HG03039 (cell line): ENCODE data around the gene RPL4.
"Not testable (repeated sequence)": the region's sequence is repeated elsewhere in the genome, so short reads cannot be mapped to it uniquely, and the experiment has no call there.

Experiments
- ATAC-seq: cut with Tn5 transposase; IDR thresholded peaks from one replicate; pipeline ENCODE4 v1.9.1; 2021; ENCODE audit warnings: mild to moderate bottlenecking, moderate library complexity; ENCODE audit not compliant: unreplicated experiment

Gene RPL4

GRCh38 chr15:66491846-66492245 is 12.8 kb downstream of the RPL4 start:
- ATAC-seq, result no peak

GRCh38 chr15:66489179-66489791 is 15.4 kb downstream of the RPL4 start:
- no peak for ATAC-seq

- no peak for ATAC-seq
Measured at GRCh38 chr15:66488525-66488924, 16.1 kb downstream of the RPL4 start.

- no peak for ATAC-seq
Measured at GRCh38 chr15:66486887-66487286, 17.8 kb downstream of the RPL4 start.

- no peak for ATAC-seq
Measured at GRCh38 chr15:66484539-66485112, 20.0 kb downstream of the RPL4 start.

- no peak for ATAC-seq
Measured at GRCh38 chr15:66483131-66483566, 21.5 kb downstream of the RPL4 start.

GRCh38 chr15:66482539-66482938 is 22.1 kb downstream of the RPL4 start:
- ATAC-seq, result no peak

GRCh38 chr15:66481107-66481856 is 23.4 kb downstream of the RPL4 start:
- ATAC-seq, result no peak

GRCh38 chr15:66480267-66480666 is 24.4 kb downstream of the RPL4 start:
- no peak for ATAC-seq

- ATAC-seq, result no peak
Measured at GRCh38 chr15:66477011-66477410, 27.6 kb downstream of the RPL4 start.

- ATAC-seq, result no peak
Measured at GRCh38 chr15:66476535-66476934, 28.1 kb downstream of the RPL4 start.

- ATAC-seq, result no peak
Measured at GRCh38 chr15:66474963-66475362, 29.7 kb downstream of the RPL4 start.

GRCh38 chr15:66474135-66474534 is 30.5 kb downstream of the RPL4 start:
- ATAC-seq, result no peak

GRCh38 chr15:66472176-66472999 is 32.3 kb downstream of the RPL4 start:
- no peak for ATAC-seq

- not testable (repeated sequence) for ATAC-seq
Measured at GRCh38 chr15:66470825-66471224, 33.8 kb downstream of the RPL4 start.

- ATAC-seq, result not testable (repeated sequence)
Measured at GRCh38 chr15:66467162-66468040, 37.3 kb downstream of the RPL4 start.

- not testable (repeated sequence) for ATAC-seq
Measured at GRCh38 chr15:66465294-66465693, 39.4 kb downstream of the RPL4 start.

- no peak for ATAC-seq
Measured at GRCh38 chr15:66462627-66463026, 42.0 kb downstream of the RPL4 start.

- no peak for ATAC-seq
Measured at GRCh38 chr15:66461917-66462316, 42.7 kb downstream of the RPL4 start.

GRCh38 chr15:66461294-66461693 is 43.4 kb downstream of the RPL4 start:
- ATAC-seq, result not testable (repeated sequence)
